ENCODE measurements around the gene SSX5.
"Not testable (repeated sequence)": the region's sequence is repeated elsewhere in the genome, so short reads cannot be mapped to it uniquely, and the experiment has no call there.

SSX5 gene

DNA sequence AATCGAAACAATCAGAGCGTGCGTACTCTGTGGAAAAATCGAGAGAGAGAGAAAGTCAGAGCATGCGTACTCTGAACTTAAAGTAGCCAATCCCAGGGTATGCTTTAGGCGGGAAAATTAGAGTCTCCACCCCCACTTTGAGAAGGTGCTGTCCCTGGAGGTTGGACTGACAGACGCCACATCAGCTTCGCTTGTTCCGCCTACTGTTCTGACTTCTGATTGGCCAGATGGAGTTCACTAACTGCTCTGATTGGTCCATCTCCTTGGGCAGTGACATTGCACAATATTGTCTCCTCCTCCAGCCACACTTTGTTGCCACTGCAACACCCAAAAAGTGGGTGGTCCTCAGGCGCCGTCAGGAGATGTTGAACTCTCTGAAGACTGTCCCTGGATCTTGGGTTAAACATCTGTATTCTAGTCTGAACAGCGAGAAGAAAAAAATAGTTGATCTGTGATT lies at the start of gene SSX5:
Gene SSX5 (minus strand): TSS at position 51 of the 457 bp plus-strand sequence. CDS start 1,437 bp downstream, outside the sequence.
- DNase-seq: no peak

DNA sequence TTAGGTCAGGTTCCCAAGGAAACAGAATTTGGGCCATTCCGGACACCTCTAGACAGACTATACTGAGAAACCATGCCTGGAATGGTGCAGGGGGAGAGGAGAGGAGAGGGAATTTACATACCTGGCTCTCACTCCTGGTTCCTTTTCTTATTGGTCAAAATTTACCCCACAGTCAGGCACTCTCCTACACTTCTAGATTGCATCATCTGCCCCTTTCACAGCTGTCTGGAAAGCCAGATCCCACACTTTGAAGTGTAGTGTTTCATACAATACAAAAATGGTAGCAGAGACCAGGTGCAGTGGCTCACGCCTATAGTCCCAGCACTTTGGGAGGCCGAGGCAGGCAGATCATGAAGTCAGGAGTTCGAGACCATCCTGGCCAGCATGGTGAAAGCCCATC lies 27.6 kb upstream of the SSX5 start:
- not testable (repeated sequence) for DNase-seq

- DNase-seq: not testable (repeated sequence)
Observed at GRCh38 chrX:48214341-48214740, 17.7 kb upstream of the SSX5 start.

- not testable (repeated sequence) for DNase-seq
Observed at GRCh38 chrX:48190024-48190423, 6.6 kb downstream of the SSX5 start.

DNA sequence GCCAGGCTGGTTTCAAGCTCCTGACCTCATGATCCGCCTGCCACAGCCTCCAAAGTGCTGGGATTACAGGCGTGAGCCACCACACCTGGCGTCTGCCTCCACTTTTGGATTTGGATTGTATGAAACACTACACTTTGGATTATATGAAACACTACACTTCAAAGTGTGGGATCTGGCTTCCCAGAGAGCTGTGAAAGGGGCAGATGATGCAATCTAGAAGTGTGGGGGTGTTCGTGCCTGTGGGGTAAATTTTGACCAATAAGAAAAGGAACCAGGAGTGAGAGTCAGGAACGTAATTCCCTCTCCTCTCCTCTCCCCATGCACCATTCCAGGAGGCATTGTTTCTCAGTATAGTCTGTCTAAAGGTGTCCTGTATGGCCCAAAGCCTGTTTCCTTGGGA lies 14.7 kb downstream of the SSX5 start:
- not testable (repeated sequence) for DNase-seq

GRCh38 chrX:48180811-48181210 lies 15.8 kb downstream of the SSX5 start:
- no peak for DNase-seq

DNA sequence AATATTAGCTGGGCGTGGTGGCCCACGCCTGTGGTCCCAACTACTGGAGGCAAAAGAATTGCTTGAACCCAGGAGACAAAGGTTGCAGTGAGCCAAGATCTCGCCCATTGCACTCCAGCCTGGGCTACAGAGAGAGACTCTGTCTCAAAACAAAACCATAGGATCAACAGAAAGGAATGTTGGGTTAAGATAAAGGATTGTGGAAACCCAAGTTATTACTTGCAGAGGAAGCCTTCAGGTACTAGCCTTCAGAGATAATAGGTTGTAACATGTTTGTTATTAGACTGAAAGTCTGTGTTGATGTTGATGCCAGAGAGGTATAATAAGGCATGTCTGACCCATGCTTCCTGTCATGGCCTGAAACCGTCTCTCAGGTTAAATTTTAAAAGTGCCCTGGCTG lies 16.9 kb downstream of the SSX5 start:
- no peak for DNase-seq

DNA sequence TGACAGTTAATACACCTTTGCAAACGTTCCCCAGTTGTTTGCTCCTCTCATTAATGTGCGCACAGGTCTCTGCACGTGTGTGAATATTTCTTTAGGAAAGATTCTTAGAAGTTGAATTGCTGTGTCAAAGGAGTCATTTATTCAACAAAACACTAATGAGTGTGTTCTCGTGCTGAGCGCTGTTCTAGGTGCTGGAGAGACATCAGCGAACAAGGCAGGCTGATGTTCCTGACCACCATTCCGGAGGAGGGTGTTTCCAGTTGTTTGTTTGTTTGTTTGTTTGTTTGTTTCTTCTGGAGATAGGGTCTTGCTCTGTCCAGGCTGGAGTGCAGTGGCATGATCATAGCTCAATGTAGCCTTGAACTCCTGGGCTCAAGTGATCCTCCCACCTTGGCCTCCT lies 30.3 kb downstream of the SSX5 start:
- not testable (repeated sequence) for DNase-seq

DNA sequence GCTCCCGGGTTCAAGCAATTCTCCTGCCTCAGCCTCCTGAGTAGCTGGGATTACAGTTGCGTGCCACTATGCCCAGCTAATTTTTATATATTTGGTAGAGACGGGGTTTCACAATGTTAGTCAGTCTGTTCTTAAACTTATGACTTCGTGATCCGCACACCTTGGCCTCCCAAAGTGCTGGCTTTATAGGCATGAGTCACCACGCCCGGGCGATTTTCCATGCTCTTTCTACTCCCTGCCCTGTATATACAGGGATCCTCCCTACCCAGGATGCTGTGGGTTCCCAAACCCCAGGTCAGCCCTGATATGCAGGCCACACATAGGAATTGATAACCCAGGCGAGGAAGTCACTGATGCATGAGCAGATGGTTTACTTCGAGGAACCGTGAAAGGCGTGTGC lies 31.4 kb downstream of the SSX5 start:
- no peak for DNase-seq

DNA sequence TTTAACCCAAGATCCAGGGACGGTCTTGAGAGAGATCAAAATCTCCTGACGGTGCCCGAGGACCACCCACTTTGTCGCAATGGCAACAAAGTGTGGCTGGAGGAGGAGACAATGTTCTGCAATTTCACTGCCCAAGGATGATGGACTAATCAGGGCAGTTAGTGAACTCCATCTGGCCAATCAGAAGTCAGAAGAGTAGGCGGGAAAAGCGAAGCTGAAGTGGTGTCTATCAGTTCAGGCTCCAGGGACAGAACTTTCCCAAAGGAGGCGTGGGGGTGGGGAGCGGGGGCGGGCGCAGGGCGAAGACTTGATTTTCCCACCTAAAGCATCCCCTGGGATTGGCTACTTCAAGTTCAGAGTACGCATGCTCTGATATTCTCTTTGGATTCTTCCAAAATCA lies 40.6 kb downstream of the SSX5 start:
- no peak for DNase-seq

- no peak for DNase-seq
Observed at GRCh38 chrX:48154796-48155195, 41.8 kb downstream of the SSX5 start.

GRCh38 chrX:48153769-48154168 lies 42.8 kb downstream of the SSX5 start:
- DNase-seq: no peak

DNA sequence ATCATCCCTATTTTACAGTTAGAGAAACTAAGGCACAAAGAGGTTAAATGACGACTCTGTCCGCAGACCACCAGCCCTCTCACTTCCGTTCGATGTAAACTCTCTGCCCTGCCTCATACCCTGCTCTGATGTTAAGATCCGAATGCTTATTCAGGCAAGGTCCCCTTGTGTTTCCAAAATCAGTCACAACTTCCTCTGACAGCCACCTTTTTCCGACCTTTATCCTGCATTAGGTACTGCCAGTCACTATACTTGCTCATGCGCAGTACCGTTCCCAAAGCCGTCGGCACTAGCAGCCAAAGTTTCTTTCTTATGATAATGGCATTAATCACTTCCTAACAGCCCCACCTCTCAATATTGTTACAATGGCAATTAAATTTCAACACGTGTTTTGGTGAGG lies 53.9 kb downstream of the SSX5 start:
- DNase-seq: not testable (repeated sequence)

DNA sequence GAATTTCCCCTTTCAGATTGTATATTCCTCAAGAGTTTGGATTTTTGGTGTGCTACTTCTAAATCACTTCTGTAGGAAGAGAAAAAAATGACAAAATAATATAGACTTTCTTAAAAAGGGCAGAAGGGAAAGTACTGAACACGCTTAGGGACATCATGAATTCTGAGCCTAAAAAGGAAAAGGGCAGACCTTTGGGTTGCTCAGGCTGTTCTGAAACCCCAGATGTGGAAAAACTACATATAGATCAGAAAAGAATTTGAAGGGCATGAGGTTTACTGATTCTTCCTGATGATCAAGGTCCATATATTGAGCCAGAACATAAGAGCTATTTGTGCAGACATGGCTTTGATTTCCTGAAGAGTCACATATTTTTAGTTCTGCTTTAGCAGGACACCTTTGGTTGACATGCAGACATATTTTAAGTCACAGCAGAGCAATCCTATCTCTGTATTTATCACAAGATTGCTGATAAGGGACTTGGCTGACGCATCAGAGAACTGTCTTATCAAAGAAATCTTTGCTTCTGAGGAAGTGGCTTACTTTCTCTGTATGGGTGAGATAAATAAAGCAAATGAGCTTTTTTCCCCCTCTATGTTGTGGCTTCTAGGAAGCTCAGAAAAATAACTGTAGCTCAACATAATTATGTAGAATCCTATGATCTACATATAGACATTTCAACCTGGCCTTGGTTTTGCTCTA lies 54.6 kb downstream of the SSX5 start:
- DNase-seq: not testable (repeated sequence)

DNA sequence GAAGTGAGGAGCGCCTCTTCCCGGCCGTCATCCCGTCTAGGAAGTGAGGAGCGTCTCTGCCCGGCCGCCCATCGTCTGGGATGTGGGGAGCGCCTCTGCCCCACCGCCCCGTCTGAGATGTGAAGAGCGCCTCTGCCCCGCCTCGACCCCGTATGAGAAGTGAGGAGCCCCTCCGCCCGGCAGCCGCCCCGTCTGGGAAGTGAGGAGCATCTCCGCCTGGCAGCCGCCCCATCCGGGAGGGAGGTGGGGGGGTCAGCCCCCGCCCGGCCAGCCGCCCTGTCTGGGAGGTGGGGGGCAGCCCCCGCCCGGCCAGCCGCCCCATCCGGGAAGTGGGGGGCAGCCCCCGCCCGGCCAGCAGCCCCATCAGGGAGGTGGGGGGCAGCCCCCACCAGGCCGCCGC lies 57.5 kb downstream of the SSX5 start:
- not testable (repeated sequence) for DNase-seq

All from retina (tissue), 1 donor.